ENCODE measurements around the gene DENND4B.
A peak's percentile ranks its signal among the peaks of the same experiment; 100 is the strongest.

The DENND4B gene

DNA sequence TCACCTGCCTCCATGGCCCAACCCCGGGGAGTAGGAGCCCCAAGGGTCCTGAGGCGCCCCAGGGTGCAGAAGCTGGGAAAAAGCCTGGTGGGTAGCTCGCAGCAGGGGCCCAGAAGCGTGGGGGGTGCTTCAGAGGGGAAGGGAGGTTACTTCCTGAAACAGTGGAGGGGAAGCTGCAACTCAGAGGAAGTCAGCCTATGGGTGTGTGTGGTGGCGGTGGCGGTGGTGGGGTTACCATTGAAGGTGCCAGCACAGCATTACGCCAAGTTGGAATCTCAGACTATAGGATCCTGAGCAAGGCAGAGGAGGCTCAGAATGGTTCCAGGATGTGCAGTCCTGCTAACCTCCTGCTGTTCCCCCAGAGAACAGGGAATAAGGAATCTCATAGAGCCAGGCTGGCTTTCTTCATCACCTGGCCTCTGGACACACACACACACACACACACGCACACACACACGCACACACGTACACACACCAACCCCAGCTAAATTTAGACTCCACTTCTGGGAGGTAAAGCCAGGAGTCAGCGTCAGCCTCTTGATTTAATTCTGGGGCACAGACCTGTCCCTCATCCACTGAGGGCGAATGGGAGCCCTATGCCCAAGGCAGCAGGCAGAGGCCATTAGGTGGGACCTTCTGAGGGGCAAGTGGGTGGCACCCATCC is 1.3 kb downstream of the DENND4B start:
- peak; percentile 48 to 67 for DNase-seq (ENCODE audit: low read depth in 2 of 2)

DNA sequence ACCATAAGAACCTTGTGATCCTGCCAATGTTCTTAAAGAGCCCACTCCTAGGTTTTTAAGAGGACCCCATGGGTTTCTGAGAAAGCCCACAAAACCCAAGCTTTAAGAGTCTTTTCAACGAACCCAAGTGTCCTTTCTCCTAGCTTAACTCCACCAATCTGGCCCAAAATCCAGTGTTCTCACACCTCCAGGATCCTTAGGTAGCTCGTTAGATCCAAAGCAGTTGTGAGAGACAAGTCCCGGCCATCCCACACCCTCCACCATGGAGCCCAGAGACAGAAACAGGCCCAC is 1.7 kb downstream of the DENND4B start:
- DNase-seq (ENCODE audit: low read depth in 2 of 2), result no peak

GRCh38 chr1:153944005-153944826 is 2.3 kb downstream of the DENND4B start:
- DNase-seq (ENCODE audit: low read depth in 2 of 2), result no peak

DNA sequence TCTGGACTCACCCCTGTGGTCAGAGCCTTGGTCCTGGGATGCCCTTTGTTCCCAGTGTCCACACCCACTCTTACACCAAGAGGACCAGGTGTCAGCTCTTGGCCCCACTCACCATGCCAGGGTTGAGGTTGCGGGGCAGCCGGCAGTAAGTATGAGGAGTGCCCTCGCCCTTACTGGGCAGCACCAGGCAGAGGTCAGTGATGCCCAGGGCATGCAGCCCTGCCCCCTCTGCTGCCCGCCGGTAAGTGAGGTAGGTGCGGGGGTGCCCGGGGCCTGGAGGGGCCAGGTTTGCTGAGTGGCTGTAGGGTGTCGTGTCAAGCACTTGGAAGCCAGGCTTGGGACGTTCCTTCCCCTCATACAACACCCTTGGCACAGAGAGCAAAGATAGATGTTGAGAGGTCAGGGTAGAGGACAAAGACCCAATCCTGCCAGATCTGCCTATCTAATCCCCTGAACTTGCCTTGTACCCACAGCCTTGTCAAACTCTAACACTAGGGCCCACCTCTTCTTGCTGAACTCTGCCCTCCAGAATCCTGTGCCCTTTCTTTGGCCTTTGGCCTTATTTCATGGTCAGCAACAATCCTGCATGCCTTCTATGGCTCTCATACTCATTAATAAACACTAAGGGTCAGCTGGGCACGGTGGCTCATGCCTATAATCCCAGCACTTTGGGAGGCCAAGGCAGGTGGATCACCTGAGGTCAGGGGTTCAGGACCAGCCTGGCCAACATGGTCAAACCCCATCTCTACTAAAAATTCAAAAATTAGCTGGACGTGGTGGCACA is 3.6 kb downstream of the DENND4B start:
- no peak for DNase-seq (ENCODE audit: low read depth in 2 of 2)

- DNase-seq (ENCODE audit: low read depth in 2 of 2), result no peak
These were observed 4.4 kb downstream of the DENND4B start for GRCh38 chr1:153941826-153942725.

- no peak for DNase-seq (ENCODE audit: low read depth in 2 of 2)
These were observed 5.8 kb downstream of the DENND4B start for GRCh38 chr1:153940756-153941155.

GRCh38 chr1:153939476-153939875 is 7.0 kb downstream of the DENND4B start:
- DNase-seq (ENCODE audit: low read depth in 2 of 2), result no peak

- no peak for DNase-seq (ENCODE audit: low read depth in 2 of 2)
These were observed 7.5 kb downstream of the DENND4B start for GRCh38 chr1:153938996-153939395.

DNA sequence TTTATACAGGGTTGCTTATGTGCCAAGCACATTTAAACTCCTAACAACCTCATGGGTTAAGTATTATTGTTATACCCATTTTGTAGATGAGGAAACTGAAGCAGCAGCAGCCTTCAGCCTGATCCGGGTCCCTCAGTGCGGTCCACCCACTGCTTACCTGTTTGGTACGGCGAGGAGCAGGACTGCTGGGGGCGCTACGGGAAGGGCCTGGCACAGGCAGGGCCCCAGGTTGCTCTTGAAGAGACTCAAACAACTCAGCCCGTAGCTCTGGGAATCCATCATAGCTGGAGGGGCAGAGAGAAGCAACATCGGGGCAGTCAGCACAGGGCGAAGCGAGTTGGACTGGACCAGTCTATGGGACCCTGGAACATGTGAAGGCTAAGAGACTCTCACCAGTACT is 9.2 kb downstream of the DENND4B start:
- no peak for DNase-seq (ENCODE audit: low read depth in 2 of 2)

GRCh38 chr1:153936011-153936802 is 10.3 kb downstream of the DENND4B start:
- no peak for DNase-seq (ENCODE audit: low read depth in 2 of 2)

- DNase-seq (ENCODE audit: low read depth in 2 of 2), result no peak
These were observed 11.8 kb downstream of the DENND4B start for GRCh38 chr1:153934746-153935145.

DNA sequence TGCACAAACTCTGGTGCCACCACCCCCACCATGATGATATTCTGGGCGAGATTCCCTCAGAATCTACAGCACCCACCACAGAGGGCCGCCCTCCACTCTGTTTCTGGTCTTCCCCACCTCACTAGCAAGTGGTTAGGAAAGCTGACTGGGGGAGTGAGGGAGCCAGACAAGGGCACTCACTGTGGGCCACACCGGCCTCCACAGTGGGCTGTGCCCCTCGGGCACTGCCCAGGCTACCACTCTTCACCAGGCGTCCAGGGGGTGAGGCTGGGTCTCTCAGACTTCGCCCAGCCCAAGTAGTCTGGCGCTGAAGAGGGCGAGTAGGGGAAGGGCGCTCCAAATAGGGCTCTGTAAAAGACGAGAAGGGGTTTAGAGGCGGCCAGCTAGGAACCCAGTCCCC is 12.6 kb downstream of the DENND4B start:
- no peak for DNase-seq (ENCODE audit: low read depth in 2 of 2)

GRCh38 chr1:153933430-153933829 is 13.1 kb downstream of the DENND4B start:
- no peak for DNase-seq (ENCODE audit: low read depth in 2 of 2)

GRCh38 chr1:153932156-153933131 is 14.1 kb downstream of the DENND4B start:
- DNase-seq (ENCODE audit: low read depth in 2 of 2), result no peak

DNA sequence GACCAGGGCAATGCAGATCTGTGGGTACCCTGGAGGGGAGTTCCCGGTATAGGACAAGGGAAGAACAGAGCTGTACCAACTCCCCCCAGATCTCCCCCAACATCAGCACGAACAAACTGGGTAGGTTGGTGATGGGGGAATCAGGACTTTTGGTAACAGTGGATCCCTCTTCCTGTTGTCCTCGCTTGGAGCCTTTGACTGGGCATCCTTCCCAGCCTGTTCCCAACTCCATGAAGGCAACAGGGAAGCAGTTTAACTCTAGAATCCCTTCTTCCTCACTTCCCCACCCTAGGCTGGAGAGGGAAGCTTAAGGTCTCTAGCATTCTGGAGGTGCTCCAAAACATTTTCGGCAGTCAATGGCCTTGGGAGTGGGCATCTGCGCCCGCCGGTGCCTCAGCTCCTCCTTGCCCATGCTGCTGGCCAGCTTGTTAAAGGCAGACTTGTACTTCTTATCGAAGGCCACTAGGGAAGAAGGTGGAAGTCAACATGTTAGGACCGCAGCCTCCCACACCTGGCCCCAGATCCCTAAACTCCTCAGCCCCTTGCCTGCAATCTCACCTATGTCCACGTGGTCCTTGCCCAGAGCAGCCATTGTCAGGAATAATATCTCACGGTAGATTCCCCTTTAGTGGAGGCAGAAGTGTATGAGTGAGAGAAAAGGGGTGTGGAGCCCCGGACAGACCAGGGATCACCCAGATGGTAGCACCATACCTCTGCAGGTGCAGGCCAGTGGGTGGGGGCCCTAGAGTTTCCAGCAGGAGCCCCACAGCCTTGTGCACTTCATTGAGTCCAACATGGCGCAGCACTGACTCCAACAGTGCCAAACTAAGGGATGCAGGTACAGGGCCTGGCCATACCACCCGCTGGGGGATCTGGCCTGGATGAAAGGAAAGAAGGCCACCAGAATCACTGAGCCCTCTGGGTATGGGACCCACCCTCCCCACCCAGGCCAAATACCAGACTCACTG is 16.3 kb downstream of the DENND4B start:
- DNase-seq (ENCODE audit: low read depth in 2 of 2), result no peak

DNA sequence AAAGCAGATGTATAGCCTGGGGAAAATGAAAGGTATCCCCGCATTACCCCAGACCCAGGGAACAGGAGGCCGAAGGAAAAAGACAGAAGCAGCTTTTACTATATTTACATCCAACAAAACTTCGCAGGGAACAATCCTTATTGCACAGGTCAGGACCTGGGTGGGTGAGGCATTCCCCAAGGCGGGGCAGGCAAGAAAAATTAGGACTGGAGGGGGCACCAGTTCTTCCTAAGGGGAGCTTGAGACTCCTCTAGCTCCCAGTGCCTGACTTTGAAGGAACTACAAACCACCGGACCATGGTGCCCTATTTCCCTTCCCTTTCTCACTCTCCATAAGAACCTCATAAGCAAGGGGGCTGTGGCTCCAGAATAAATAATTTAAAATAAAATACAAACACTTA is 17.1 kb downstream of the DENND4B start:
- DNase-seq (ENCODE audit: low read depth in 2 of 2), result no peak

DNA sequence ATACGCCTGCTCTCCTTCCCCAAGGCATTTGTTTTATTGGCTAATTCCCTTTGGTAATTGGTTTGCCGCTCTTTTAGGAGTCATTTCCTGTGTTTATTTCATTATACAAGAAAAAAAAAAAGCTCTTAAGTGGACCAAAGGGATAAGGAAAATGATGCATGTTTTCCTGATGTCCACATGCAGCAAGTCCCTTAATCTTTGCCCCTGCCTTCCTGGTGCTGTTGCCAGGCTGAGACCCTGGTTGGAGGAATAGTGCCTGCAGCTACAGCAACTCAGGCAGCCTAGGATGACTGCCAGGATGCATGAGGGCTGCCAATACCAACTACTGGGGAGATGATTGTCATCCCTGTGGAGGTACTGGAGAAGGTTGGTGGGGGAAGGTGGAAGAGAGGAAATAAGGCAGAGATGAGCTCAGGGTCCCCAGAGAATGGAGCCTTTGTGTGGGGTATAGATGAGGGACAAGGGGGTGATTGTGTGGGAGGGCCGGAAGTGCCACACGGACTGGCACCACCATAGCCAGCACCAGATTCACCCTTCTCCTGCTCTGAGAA is 17.7 kb downstream of the DENND4B start:
- no peak for DNase-seq (ENCODE audit: low read depth in 2 of 2)

DNA sequence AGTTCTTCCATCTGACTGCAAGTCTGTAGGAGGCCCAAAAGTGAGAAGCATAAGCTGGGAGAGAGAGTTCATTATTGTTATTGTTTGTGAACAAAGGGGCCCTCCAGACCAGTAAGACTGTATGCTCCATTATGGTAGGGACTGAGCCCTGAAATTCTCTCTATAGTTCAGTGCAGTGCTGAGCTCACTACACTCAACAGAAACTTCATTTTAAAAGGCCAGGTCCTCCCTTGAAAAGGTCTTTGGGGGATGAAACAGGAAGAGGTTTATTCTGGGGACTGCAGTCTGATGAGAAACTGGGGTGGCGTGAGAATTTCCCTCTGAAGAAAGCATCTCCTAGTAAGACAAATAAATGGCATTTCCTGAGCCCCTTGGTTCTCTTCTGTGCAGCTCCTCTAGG is 18.3 kb downstream of the DENND4B start:
- no peak for DNase-seq (ENCODE audit: low read depth in 2 of 2)

Measured in stimulated activated CD4-positive, alpha-beta T cell treated with anti-CD3 and anti-CD28 coated beads, Interleukin-12 subunit alpha, Interleukin-12 subunit beta, amount 100 ng/mL, for 24 hours (primary cell).